ENCODE measurements around the gene TMTC2.

The TMTC2 gene

GRCh38 chr12:83031196-83031595, 344.5 kb downstream of the TMTC2 start:
- no peak for DNase-seq

- no peak for DNase-seq
These were observed 350.1 kb downstream of the TMTC2 start for GRCh38 chr12:83036847-83037246.

- DNase-seq: no peak
These were observed 352.7 kb downstream of the TMTC2 start for GRCh38 chr12:83039413-83039812.

GRCh38 chr12:83040339-83040738, 353.6 kb downstream of the TMTC2 start:
- DNase-seq: no peak

GRCh38 chr12:83040991-83041390, 354.3 kb downstream of the TMTC2 start:
- DNase-seq: no peak

- DNase-seq: no peak
These were observed 355.9 kb downstream of the TMTC2 start for GRCh38 chr12:83042441-83043200.

GRCh38 chr12:83044736-83045135, 358.0 kb downstream of the TMTC2 start:
- no peak for DNase-seq

GRCh38 chr12:83046019-83046418, 359.3 kb downstream of the TMTC2 start:
- no peak for DNase-seq

GRCh38 chr12:83049306-83049705, 362.6 kb downstream of the TMTC2 start:
- DNase-seq: no peak

- no peak for DNase-seq
These were observed 366.3 kb downstream of the TMTC2 start for GRCh38 chr12:83052890-83053541.

- DNase-seq: no peak
These were observed 370.7 kb downstream of the TMTC2 start for GRCh38 chr12:83057436-83057835.

GRCh38 chr12:83059107-83059506, 372.4 kb downstream of the TMTC2 start:
- no peak for DNase-seq

- DNase-seq: no peak
These were observed 378.9 kb downstream of the TMTC2 start for GRCh38 chr12:83065562-83065961.

GRCh38 chr12:83067981-83068380, 381.3 kb downstream of the TMTC2 start:
- DNase-seq: no peak

GRCh38 chr12:83074358-83074894, 387.7 kb downstream of the TMTC2 start:
- DNase-seq: no peak

GRCh38 chr12:83075471-83075870, 388.8 kb downstream of the TMTC2 start:
- no peak for DNase-seq

GRCh38 chr12:83077041-83077440, 390.3 kb downstream of the TMTC2 start:
- no peak for DNase-seq

GRCh38 chr12:83082690-83083276, 396.1 kb downstream of the TMTC2 start:
- no peak for DNase-seq

- no peak for DNase-seq
These were observed 396.9 kb downstream of the TMTC2 start for GRCh38 chr12:83083616-83084015.

GRCh38 chr12:83084516-83085234, 398.0 kb downstream of the TMTC2 start:
- DNase-seq: no peak

GRCh38 chr12:83086023-83086422, 399.3 kb downstream of the TMTC2 start:
- no peak for DNase-seq

- DNase-seq: no peak
These were observed 402.9 kb downstream of the TMTC2 start for GRCh38 chr12:83089575-83089974.

- no peak for DNase-seq
These were observed 405.4 kb downstream of the TMTC2 start for GRCh38 chr12:83092129-83092528.

Data from NCI-H1930 (cell line).